NCI-H1694 (cell line): Measurements from ENCODE around the gene QSOX2.

Experiments
- DNase-seq: peaks from one replicate; lab custom pipeline; 2025; lab: John Stamatoyannopoulos, UW

QSOX2 gene

DNA sequence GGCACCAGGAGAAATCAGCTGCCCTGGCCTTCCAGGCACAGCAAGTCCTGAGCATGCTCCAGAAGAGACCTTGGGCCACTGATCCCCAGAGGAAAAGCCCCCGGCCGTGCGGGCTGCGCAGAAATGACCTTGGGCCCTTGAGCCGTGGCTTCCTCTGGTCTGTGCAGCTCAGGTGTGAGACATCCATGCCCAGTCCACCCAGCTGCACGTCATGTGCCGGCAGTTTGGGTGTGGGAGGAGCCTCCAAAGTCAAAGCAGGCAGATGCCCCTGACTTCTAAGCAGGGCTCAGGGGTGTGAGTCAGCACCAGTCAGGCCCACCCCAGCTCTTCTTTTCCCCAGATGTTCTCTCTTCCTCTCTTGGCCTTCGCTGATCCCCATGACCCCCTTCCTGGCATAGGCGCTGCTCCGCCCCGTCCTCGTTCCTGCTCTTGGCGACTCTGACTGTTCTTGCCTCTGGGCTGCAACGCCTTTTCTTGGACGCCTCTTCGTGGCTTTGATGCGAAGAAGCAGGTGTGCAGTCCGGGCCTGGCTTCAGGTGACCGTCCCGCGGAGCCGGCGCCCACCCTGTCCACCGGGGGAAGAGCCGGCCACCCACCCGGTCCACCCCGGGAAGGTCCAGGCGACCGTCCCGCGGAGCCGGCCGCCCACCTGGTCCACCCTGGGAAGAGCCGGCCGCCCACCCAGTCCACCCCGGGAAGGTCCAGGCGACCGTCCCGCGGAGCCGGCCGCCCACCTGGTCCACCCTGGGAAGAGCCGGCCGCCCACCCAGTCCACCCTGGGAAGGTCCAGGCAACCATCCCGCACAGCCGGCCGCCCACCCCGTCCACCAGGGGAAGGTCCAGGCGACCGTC, 5.9 kb upstream of the QSOX2 start:
- DNase-seq = no peak

DNA sequence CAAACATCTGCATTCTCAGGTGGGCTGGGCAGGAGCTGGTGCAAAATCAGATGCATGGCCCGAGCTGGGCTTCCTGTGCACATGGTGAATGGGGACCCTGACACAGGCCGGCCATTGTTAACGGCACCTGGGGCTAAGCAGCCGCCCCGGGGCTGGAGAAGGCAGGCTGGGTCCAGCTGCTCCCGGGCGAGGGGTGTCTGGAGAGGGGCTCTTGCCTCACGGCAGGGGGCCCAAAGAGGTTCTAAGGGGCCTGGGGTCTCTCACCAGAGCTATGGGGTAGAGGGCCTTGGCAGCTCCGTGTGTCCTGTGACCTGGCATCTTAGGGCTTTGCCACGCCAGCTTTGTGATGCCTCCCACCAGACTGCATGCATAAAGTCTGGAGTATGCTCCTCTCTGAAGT, 5.1 kb upstream of the QSOX2 start:
- no peak for DNase-seq

GRCh38 chr9:136249877-136250559, 4.4 kb upstream of the QSOX2 start:
- DNase-seq = no peak

- DNase-seq = no peak
These were observed 3.6 kb upstream of the QSOX2 start for GRCh38 chr9:136248951-136249876.

DNA sequence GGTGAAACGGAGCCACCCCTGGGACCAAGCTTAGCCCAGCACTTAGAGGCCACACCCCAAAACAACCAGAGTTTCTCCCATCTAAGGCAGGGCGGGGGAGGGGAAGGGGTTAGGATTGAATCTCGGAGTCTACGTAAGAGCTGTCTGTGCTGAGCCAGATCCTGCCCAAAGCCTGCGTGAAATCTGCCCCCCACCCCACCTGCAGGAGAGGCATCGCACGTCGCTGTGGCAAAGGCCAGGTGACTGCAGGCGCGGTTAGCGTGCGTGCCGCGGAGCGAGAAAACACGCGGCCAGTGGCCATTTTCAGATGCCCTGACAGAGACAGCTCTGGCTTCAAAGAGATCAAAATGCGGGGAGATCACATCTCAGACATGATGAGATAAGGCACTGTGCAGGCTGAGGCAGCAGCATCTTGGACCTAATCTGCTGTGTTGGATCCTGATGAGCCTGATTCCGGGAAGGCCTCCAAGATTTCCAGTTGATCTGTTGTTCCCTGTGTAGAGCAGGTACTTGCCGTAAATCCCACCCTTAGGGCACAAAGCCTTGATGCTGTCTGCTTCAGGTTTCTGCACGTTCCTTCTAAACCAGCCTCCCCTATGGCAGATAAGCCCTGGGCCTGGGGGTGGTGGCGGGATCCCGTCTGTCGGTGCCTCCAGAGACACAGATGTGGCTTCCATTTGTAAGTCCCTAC, 2.5 kb upstream of the QSOX2 start:
- DNase-seq = no peak

- DNase-seq = no peak
These were observed 1.9 kb upstream of the QSOX2 start for GRCh38 chr9:136247551-136247916.

GRCh38 chr9:136246849-136247550, 1.4 kb upstream of the QSOX2 start:
- DNase-seq = no peak

DNA sequence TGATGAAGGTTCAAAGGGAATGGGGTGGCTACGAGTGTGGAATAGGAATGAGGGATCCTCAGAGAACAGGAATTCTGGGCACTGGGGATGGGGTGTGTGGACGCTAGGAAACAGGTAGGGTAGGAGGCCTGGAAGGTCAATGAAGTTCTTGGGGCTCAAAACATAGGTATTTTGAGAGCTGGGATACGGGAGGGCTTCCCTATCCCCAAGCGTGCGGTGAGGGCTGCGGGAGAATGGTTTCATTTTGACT, 718 bp downstream of the QSOX2 start:
- no peak for DNase-seq

GRCh38 chr9:136244122-136244968, 1.3 kb downstream of the QSOX2 start:
- no peak for DNase-seq

DNA sequence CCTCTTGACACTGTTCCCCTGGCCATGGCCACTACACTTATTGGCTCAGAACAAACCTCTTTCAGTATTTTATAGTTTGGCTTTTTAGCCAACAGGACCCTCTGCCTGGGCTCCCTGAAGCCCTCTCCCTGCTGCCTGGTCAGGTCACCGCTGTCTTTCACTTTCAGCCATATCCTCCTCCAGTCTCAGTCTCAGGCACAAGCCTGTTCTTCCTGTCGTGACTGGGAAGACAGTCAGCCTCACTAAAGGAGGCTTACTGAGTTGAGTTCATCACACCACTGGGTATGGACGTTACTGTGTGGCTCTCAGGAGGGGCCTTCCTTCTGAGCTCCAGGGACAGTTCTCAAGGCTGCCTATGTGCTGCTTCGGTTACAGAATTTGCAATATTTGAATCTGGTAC, 2.0 kb downstream of the QSOX2 start:
- DNase-seq = no peak

DNA sequence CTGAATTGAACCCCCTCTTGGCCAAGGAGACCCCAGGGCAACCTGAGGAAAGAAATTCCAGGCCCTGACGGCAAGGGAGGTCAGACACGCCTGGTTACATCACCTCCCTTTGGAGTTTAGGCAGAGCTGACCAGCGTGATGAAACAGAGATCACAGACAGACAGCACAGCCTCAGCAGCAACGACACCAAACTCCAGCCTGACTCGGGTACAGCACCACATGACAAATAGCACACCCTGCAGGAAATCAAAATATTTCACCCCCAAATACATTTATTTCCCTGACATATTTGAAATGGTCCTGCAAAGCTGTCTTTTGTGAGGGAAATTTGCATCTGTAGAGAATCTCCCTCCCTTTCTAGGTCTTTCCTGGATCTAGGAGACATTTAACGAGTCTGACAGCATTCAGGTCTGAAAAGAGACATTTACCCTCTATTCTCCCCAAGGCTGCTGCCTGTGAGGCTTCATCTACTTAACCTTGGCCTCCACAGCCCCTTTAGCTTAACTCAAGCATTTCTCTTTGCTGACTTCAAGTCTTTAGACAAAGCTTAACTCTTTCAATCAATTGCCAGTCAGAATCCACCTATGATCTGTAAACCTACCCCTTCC, 2.6 kb downstream of the QSOX2 start:
- no peak for DNase-seq

- DNase-seq = no peak
These were observed 3.4 kb downstream of the QSOX2 start for GRCh38 chr9:136242248-136242647.

DNA sequence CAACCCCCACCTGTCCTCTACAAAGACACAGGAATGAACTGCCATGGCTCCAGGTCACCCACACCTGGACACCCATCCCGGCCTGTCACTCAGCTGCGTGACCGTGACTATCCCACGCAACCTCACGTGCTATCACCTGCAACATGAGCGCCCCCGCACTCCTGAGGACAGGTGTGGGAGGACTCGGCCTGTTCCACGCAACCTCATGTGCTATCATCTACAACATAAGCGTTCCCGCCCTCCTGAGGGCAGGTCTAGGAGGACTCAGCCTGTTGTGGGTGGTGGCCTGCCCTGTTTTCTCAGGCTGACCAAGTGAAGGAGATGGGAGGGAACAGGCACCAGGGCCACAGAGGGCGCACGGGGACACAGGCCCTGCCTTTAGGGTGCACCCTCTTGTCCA, 4.1 kb downstream of the QSOX2 start:
- DNase-seq = no peak

- no peak for DNase-seq
These were observed 4.7 kb downstream of the QSOX2 start for GRCh38 chr9:136240941-136241340.

DNA sequence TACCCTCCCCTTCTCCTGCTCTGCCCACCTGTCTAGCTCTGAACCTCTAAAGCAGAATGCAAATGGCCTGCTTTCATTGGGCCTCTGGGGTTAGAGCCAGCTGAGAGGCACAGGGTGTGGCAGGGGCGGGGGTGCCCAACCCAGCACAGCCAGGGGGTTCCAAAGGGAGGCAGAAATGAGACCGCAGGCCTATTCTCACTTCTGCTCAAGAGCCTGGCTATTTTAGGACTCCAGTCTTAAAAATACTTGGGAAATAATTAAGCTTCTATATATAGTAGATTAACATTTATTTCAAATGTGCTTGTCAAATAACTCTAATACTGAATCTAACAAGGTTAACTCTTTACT, 5.7 kb downstream of the QSOX2 start:
- DNase-seq = no peak

DNA sequence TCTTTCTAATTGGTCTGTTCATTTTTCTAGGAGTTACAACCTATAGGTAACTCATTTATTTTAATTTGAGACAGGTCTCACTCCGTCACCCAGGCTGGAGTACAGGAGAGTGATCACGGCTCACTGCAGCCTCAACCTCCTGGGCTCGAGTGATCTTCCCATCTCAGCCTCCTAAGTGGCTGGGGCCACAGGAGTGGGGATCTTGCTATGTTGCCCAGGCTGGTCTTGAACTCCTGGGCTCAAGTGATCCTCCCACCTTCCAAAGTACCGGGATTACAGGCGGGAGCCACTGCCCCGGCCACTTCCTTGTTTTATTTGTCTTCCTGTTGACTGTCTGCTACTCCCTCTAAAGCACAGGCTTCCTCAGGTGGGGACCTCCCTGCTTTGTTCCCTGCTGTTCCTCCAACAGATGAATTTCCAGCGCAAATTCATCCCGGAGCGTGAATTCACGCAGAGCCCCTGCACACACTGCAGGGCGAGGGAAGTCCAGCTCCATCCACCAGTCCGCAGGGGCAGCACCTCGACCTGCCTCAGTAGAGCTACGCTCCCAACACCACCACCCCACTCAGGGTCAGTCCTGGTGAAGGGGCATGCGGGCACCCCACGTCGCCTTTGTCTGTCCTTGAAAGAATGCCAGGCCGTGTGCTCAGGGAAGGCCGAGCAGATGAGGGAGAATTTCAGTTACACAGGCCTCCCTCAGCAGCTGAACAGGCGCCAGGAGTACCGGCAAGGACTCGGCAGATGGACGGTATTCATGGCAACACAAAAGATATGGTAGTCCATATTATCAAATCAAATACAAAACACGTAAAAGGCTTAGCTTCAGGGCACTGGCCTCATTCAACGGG, 6.3 kb downstream of the QSOX2 start:
- peak; percentile 74 for DNase-seq

- no peak for DNase-seq
These were observed 7.3 kb downstream of the QSOX2 start for GRCh38 chr9:136238342-136238732.

- no peak for DNase-seq
These were observed 7.9 kb downstream of the QSOX2 start for GRCh38 chr9:136237486-136238341.
